HCT116 (cell line): ENCODE results near the gene CNOT10. TPM values are rescaled to one million over a fixed set of nuclear protein-coding genes. Genes with fewer than 3 reads are reported as not detected.

Source experiments
- ATAC-seq: fragments of 200-7000 bp; cut with Tn5 transposase; 2 replicates; pipeline ENCODE4 v1.9.1; 2020; ENCODE audit warnings: mild to moderate bottlenecking, moderate library complexity
- BruUV-seq: library from RNA; stranded (reverse); fragments of 400-500 nt; replicated peaks from 2 replicates; lab custom pipeline; 2021; lab: Mats Ljungman, UMichigan
- CTCF ChIA-PET: fragments of 300-600 bp; sonication (Branson Sonifier 250); formaldehyde crosslinking; loops from one replicate; lab custom pipeline; 2021; ENCODE audit warnings: antibody characterized with exemption; lab: Charles Lee
- POLR2A ChIA-PET: fragments of 300-600, 350-600 bp; sonication (Branson Sonifier 250); formaldehyde crosslinking; loops from one replicate; lab custom pipeline; 2021; ENCODE audit warnings: antibody characterized with exemption; lab: Charles Lee
- RAD21 ChIA-PET, 2 experiments: fragments of 300-600 bp; sonication (Branson Sonifier 250); formaldehyde crosslinking; loops; one replicate each; lab custom pipeline; 2023; ENCODE audit warnings: low total read pairs in 2 of 2; ENCODE audit not compliant: uncharacterized antibody in 2 of 2, unreplicated experiment in 2 of 2, low non-redundant PET in 1 of 2; lab: Charles Lee
- DNase-seq: peaks from one replicate; pipeline ENCODE4 v3.0.0-alpha.2; 2010; ENCODE audit warnings: low read depth, low spot score
- H2AFZ ChIP-seq: fragments of 200-600 bp; shearing (Covaris generic), sonication (generic); 2 replicates; pipeline ENCODE4 v1.6.1; 2017; ENCODE audit warnings: low read depth, mixed run types, mixed read lengths, antibody characterized with exemption, low read length; ENCODE audit not compliant: poor library complexity, severe bottlenecking
- H3K27ac ChIP-seq: 2 replicates; pipeline ENCODE4 v1.5.1; 2012; ENCODE audit warnings: low read depth, low read length
- H3K27me3 ChIP-seq: fragments of 200-600 bp; sonication (generic); 2 replicates; pipeline ENCODE4 v1.6.1; 2016; ENCODE audit warnings: mixed run types, low read length, mixed read lengths; ENCODE audit not compliant: insufficient read depth
- H3K36me3 ChIP-seq, 2 experiments: fragments of 200-500 bp in 1 of 2; fragments of 200-600 bp in 1 of 2; sonication (Bioruptor generic) in 1 of 2; sonication (generic) in 1 of 2; 2 replicates each; pipeline versions ENCODE4 v1.5.1 to v1.6.1; 2014 to 2016; ENCODE audit warnings: low read length in 2 of 2, inconsistent platforms in 1 of 2, mixed read lengths in 1 of 2, mixed run types in 1 of 2; ENCODE audit not compliant: insufficient read depth in 2 of 2, control insufficient read depth in 1 of 2
- H3K4me1 ChIP-seq, 2 experiments: fragments of 200-600 bp in 1 of 2; sonication (generic) in 1 of 2; 2 replicates each; pipeline versions ENCODE4 v1.5.1 to v1.6.1; 2012 to 2017; ENCODE audit warnings: low read length in 2 of 2, inconsistent platforms in 1 of 2, mild to moderate bottlenecking in 1 of 2, mixed read lengths in 1 of 2, mixed run types in 1 of 2, moderate library complexity in 1 of 2; ENCODE audit not compliant: insufficient read depth in 2 of 2, control insufficient read depth in 1 of 2
- H3K4me2 ChIP-seq: fragments of 200-600 bp; sonication (generic); 2 replicates; pipeline ENCODE4 v1.6.1; 2017; ENCODE audit warnings: mixed run types, low read length, mixed read lengths
- H3K4me3 ChIP-seq, 2 experiments: fragments of 200-600 bp in 1 of 2; sonication (generic) in 1 of 2; replicated peaks in 1 of 2; 2 replicates each; pipeline ENCODE4 v1.5.1; 2011 to 2016; ENCODE audit warnings: low read length in 2 of 2, control low read depth in 1 of 2, low read depth in 1 of 2, mild to moderate bottlenecking in 1 of 2, mixed read lengths in 1 of 2, mixed run types in 1 of 2
- H3K79me2 ChIP-seq: fragments of 200-600 bp; sonication (generic); 2 replicates; pipeline ENCODE4 v1.6.1; 2017; ENCODE audit warnings: mild to moderate bottlenecking, mixed run types, low read length, moderate library complexity, mixed read lengths; ENCODE audit not compliant: insufficient read depth
- H3K9ac ChIP-seq: fragments of 200-600 bp; sonication (generic); 2 replicates; pipeline ENCODE4 v1.6.1; 2016; ENCODE audit warnings: low read length, mixed read lengths
- H3K9me2 ChIP-seq: fragments of 200-600 bp; sonication (generic), shearing (Covaris generic); 2 replicates; pipeline ENCODE4 v1.6.1; 2017; ENCODE audit warnings: mixed run types, mild to moderate bottlenecking, moderate library complexity; ENCODE audit not compliant: insufficient read depth
- H3K9me3 ChIP-seq, 2 experiments: fragments of 200-500 bp in 1 of 2; fragments of 200-600 bp in 1 of 2; sonication (Bioruptor generic) in 1 of 2; sonication (generic) in 1 of 2; 2 replicates each; pipeline ENCODE4 v1.6.1; 2014 to 2017; ENCODE audit warnings: low read length in 2 of 2, mixed read lengths in 2 of 2, inconsistent platforms in 1 of 2, low read depth in 1 of 2, mild to moderate bottlenecking in 1 of 2, mixed run types in 1 of 2, moderate library complexity in 1 of 2; ENCODE audit not compliant: control insufficient read depth in 1 of 2, insufficient read depth in 1 of 2
- H4K20me1 ChIP-seq: fragments of 200-600 bp; sonication (generic), shearing (Covaris generic); 2 replicates; pipeline ENCODE4 v1.6.1; 2017; ENCODE audit warnings: mixed run types, mild to moderate bottlenecking, moderate library complexity; ENCODE audit not compliant: insufficient read depth
- CBX3 ChIP-seq: IDR thresholded peaks from 2 replicates; pipeline ENCODE4 v1.6.1; 2012; ENCODE audit warnings: low read depth
- CEBPB ChIP-seq: IDR thresholded peaks from 2 replicates; pipeline ENCODE4 v1.6.1; 2012; ENCODE audit warnings: low read depth
- EGR1 ChIP-seq: IDR thresholded peaks from 2 replicates; pipeline ENCODE4 v1.6.1; 2012; ENCODE audit warnings: low read depth
- EZH2 ChIP-seq: fragments of 200-600 bp; sonication (generic); IDR thresholded peaks from 2 replicates; pipeline ENCODE4 v1.6.1; 2017; ENCODE audit warnings: antibody characterized with exemption, mixed run types
- FOSL1 ChIP-seq: IDR thresholded peaks from 2 replicates; pipeline ENCODE4 v1.6.1; 2012; ENCODE audit warnings: low read depth
- JUND ChIP-seq: IDR thresholded peaks from 2 replicates; pipeline ENCODE4 v1.6.1; 2012
- MAX ChIP-seq: IDR thresholded peaks from 2 replicates; pipeline ENCODE4 v1.6.1; 2012
- POLR2AphosphoS5 ChIP-seq: IDR thresholded peaks from 2 replicates; pipeline ENCODE4 v1.6.1; 2011; ENCODE audit warnings: mild to moderate bottlenecking, low read depth, low read length, moderate library complexity
- RAD21 ChIP-seq: IDR thresholded peaks from 2 replicates; pipeline ENCODE4 v1.6.1; 2012; ENCODE audit warnings: low read depth, mild to moderate bottlenecking
- SIN3A ChIP-seq: IDR thresholded peaks from 2 replicates; pipeline ENCODE4 v1.6.1; 2012; ENCODE audit warnings: low read depth
- SP1 ChIP-seq: IDR thresholded peaks from 2 replicates; pipeline ENCODE4 v1.6.1; 2012; ENCODE audit warnings: low read depth
- SRF ChIP-seq: IDR thresholded peaks from 2 replicates; pipeline ENCODE4 v1.6.1; 2012; ENCODE audit warnings: low read depth
- TCF7L2 ChIP-seq: IDR thresholded peaks from 2 replicates; pipeline ENCODE4 v1.7.0; 2011; ENCODE audit warnings: borderline replicate concordance, inconsistent platforms; ENCODE audit not compliant: insufficient read depth, insufficient read length; ENCODE audit errors: extremely low read depth
- ZBTB33 ChIP-seq: IDR thresholded peaks from 2 replicates; pipeline ENCODE4 v1.6.1; 2011; ENCODE audit warnings: mild to moderate bottlenecking, low read length, moderate library complexity; ENCODE audit not compliant: insufficient replicate concordance; ENCODE audit errors: extremely low read depth
- ZFX ChIP-seq: fragments of 450-650 bp; IDR thresholded peaks from 2 replicates; pipeline ENCODE4 v1.6.1; 2017
- ZNF274 ChIP-seq: fragments of 200-500 bp; sonication (Bioruptor generic); IDR thresholded peaks from 2 replicates; pipeline ENCODE4 v1.6.1; 2014; ENCODE audit warnings: mild to moderate bottlenecking, low read depth, low read length, inconsistent platforms
- intact Hi-C: fragments of 100-400 bp; cut with micrococcal nuclease; formaldehyde crosslinking; loops from 2 replicates; pipeline ENCODE4 v1.10.0; 2022
- total RNA-seq: library from RNA; stranded (reverse); gene quantifications from one replicate; pipeline ENCODE4 v1.2.1, GENCODE V29; 2021; ENCODE audit not compliant: unreplicated experiment

The CNOT10 gene
- total RNA-seq, 1 experiment from 2014 or later: 47.4 TPM

- Histone ChIP-seq H3K36me3 (no peaks in the 10 kb centered on the region), H3K9me3 (no peaks in the 10 kb centered on the region), H3K9me2 (no peaks in the 10 kb centered on the region), H3K27me3 (no peaks in the 10 kb centered on the region), H3K4me1 (no peaks in the 10 kb centered on the region), H3K9ac (no peak overlapping the region), H3K27ac (no peak overlapping the region), H2AFZ (no peak overlapping the region), H4K20me1 (no peaks in the 10 kb centered on the region), H3K79me2 (no peaks in the 10 kb centered on the region), H3K4me2 (no peak overlapping the region), H3K4me3 (no peak overlapping the region)
- ChIA-PET RAD21 (no interaction called here), POLR2A (no interaction called here), CTCF (no interaction called here)
- DNase-seq (no peak), ATAC-seq (no peak)
- TF ChIP-seq EGR1: no peak
- TF ChIP-seq JUND: no peak
- no peak for TF ChIP-seq ZNF274
- no peak for TF ChIP-seq RAD21
- no peak for TF ChIP-seq ZFX
- TF ChIP-seq MAX: no peak
- intact Hi-C loops: no loop called here
- no TSS peak for BruUV-seq
These were observed 106.8 kb downstream of the CNOT10 start for GRCh38 chr3:32791833-32792232.

GRCh38 chr3:32794487-32795308 lies 109.7 kb downstream of the CNOT10 start:
- H3K79me2 ChIP-seq: no peaks in the 10 kb centered on the region
- ATAC-seq (no peak), DNase-seq (no peak)
- no peaks in the 10 kb centered on the region for H3K36me3 ChIP-seq
- no peak overlapping the region for H3K4me2 ChIP-seq
- H3K4me1 ChIP-seq: no peaks in the 10 kb centered on the region
- H3K27me3 ChIP-seq: no peaks in the 10 kb centered on the region
- no TSS peak for BruUV-seq
- POLR2A ChIA-PET: no interaction called here
- H3K9me2 ChIP-seq: no peaks in the 10 kb centered on the region
- CTCF ChIA-PET: interaction anchor here (0.5 kb wide), 1 partner anchor 9 kb away, joined by 4 read pairs; no protein-coding TSS in a partner anchor
- H2AFZ ChIP-seq: no peak overlapping the region
- H3K9ac ChIP-seq: no peak overlapping the region
- H3K4me3 ChIP-seq: no peak overlapping the region
- no peak overlapping the region for H3K27ac ChIP-seq
- H3K9me3 ChIP-seq: no peaks in the 10 kb centered on the region
- intact Hi-C loops: no loop called here
- RAD21 ChIA-PET: no interaction called here
- H4K20me1 ChIP-seq: no peaks in the 10 kb centered on the region
- no peak for TF ChIP-seq EGR1
- TF ChIP-seq SIN3A: no peak
- no peak for TF ChIP-seq SRF
- no peak for TF ChIP-seq RAD21
- no peak for TF ChIP-seq FOSL1
- no peak for TF ChIP-seq POLR2AphosphoS5
- TF ChIP-seq TCF7L2: no peak
- TF ChIP-seq CBX3: no peak
- TF ChIP-seq ZBTB33: no peak
- no peak for TF ChIP-seq CEBPB
- TF ChIP-seq SP1: no peak
- no peak for TF ChIP-seq MAX
- TF ChIP-seq EZH2: no peak
